HEK293T (cell line): ENCODE results near the gene NWD2.

Source experiments
- CTCF ChIA-PET: fragments of 350-600 bp; formaldehyde crosslinking; extraction: SDS; loops from one replicate; lab custom pipeline; 2021; ENCODE audit warnings: antibody characterized with exemption, inconsistent platforms; lab: Yijun Ruan, JAX
- POLR2A ChIA-PET: fragments of 350-600 bp; formaldehyde crosslinking; extraction: SDS; loops from one replicate; lab custom pipeline; 2020; ENCODE audit warnings: antibody characterized with exemption, inconsistent platforms; lab: Yijun Ruan, JAX
- DNase-seq: peaks from one replicate; pipeline ENCODE4 v3.0.0; 2012; ENCODE audit warnings: mixed read lengths; ENCODE audit errors: extremely low spot score
- ARNT ChIP-seq: fragments of 450-650 bp; IDR thresholded peaks from 2 replicates; pipeline ENCODE4 v1.6.1; 2017; ENCODE audit warnings: mild to moderate bottlenecking
- BHLHE40 ChIP-seq: fragments of 450-650 bp; IDR thresholded peaks from 2 replicates; pipeline ENCODE4 v1.6.1; 2016; ENCODE audit warnings: mild to moderate bottlenecking, moderate library complexity, borderline replicate concordance
- CTBP1 ChIP-seq: fragments of 450-650 bp; IDR thresholded peaks from 2 replicates; pipeline ENCODE4 v1.6.1; 2016; ENCODE audit warnings: borderline replicate concordance
- ELF4 ChIP-seq: fragments of 450-650 bp; IDR thresholded peaks from 2 replicates; pipeline ENCODE4 v1.6.1; 2017; ENCODE audit warnings: antibody characterized with exemption
- FOXA1 ChIP-seq: fragments of 450-650 bp; IDR thresholded peaks from 2 replicates; pipeline ENCODE4 v1.6.1; 2016; ENCODE audit warnings: mild to moderate bottlenecking
- FOXK2 ChIP-seq: fragments of 450-650 bp; IDR thresholded peaks from 2 replicates; pipeline ENCODE4 v1.6.1; 2016; ENCODE audit warnings: mild to moderate bottlenecking
- FOXM1 ChIP-seq: fragments of 450-650 bp; IDR thresholded peaks from 2 replicates; pipeline ENCODE4 v1.6.1; 2017; ENCODE audit warnings: mild to moderate bottlenecking, borderline replicate concordance
- HDGF ChIP-seq: fragments of 450-650 bp; IDR thresholded peaks from 2 replicates; pipeline ENCODE4 v1.6.1; 2017; ENCODE audit warnings: antibody characterized with exemption, borderline replicate concordance
- L3MBTL2 ChIP-seq: fragments of 450-650 bp; conservative IDR thresholded peaks from 2 replicates; pipeline ENCODE4 v1.6.1; 2016; ENCODE audit warnings: mild to moderate bottlenecking
- LEF1 ChIP-seq: fragments of 450-650 bp; IDR thresholded peaks from 2 replicates; pipeline ENCODE4 v1.6.1; 2017; ENCODE audit warnings: mild to moderate bottlenecking, borderline replicate concordance
- NFRKB ChIP-seq: fragments of 450-650 bp; IDR thresholded peaks from 2 replicates; pipeline ENCODE4 v1.6.1; 2016; ENCODE audit warnings: mild to moderate bottlenecking, moderate library complexity
- PKNOX1 ChIP-seq: fragments of 450-650 bp; IDR thresholded peaks from 2 replicates; pipeline ENCODE4 v1.6.1; 2016
- SP1 ChIP-seq: fragments of 450-650 bp; IDR thresholded peaks from 2 replicates; pipeline ENCODE4 v1.6.1; 2017
- SUZ12 ChIP-seq: fragments of 450-650 bp; IDR thresholded peaks from 2 replicates; pipeline ENCODE4 v1.6.1; 2016; ENCODE audit warnings: mild to moderate bottlenecking
- TARDBP ChIP-seq: fragments of 450-650 bp; IDR thresholded peaks from 2 replicates; pipeline ENCODE4 v1.6.1; 2016
- ZNF384 ChIP-seq: fragments of 450-650 bp; IDR thresholded peaks from 2 replicates; pipeline ENCODE4 v1.6.1; 2016

The NWD2 gene

DNA sequence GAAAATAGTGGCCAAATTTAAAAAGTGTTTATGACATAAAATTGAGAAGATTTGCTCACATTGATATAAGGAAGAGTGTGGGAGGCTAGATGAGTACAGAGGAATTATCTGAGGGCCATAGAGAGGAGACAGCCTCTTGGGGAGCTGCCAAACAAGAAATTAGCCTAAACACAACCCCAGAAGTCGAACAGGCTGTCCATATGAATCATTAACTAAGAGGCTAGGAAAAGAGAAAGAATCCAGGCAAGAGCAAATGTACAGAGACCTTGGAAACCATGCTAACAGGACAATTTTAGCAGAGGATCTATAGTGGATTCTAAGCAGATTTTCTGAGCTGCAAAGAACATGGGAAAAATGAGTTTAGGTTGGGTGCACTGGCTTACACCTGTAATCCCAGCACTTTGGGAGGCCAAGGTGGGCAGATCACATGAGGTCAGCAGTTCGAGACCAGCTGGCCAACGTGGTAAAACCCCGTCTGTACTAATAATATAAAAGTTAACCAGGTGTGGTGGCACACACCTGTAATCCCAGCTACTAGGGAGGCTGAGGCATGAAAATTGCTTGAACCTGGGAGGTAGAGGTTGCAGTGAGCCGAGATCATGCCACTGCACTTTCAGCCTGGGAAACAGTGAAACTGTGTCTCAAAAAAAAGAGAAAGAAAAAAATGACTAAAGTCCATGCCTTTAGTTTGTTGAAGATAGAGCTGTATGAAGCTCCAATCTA lies 76.1 kb downstream of the NWD2 start:
- no peak for DNase-seq
- ChIA-PET POLR2A (no interaction called here), CTCF (no interaction called here)
- no peak for TF ChIP-seq FOXA1

DNA sequence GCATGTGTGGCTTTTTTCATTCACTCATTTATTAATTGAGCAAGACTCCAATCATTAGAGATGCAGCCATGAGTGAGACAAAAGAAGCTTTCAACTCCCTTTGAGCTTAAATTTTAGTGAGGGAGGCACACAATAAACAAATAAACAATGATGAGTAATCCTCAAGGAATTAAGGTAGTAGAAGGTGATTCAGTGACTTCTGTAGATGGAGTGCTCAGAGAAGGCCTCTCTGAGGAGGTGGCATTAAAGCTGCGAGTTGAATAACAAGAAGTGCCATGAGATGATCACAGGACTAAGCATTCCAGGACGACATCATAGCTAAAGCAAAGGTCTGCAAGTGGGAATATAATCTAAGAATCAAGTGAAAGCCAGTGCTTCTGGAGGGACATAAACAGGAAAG lies 77.6 kb downstream of the NWD2 start:
- TF ChIP-seq SUZ12 (no peak), FOXA1 (no peak), CTBP1 (no peak), PKNOX1 (no peak), ARNT (no peak), FOXM1 (no peak), TARDBP (no peak), HDGF (no peak), ZNF384 (no peak), L3MBTL2 (no peak), SP1 (no peak), FOXK2 (no peak)
- POLR2A ChIA-PET: no interaction called here

GRCh38 chr4:37324546-37324945 lies 80.0 kb downstream of the NWD2 start:
- CTCF ChIA-PET: no interaction called here
- DNase-seq: no peak
- no peak for TF ChIP-seq CTBP1
- TF ChIP-seq ZNF384: no peak
- no peak for TF ChIP-seq NFRKB
- no peak for TF ChIP-seq TARDBP
- TF ChIP-seq FOXA1: no peak
- no peak for TF ChIP-seq SP1
- no peak for TF ChIP-seq SUZ12
- POLR2A ChIA-PET: no interaction called here

More for the DNA sequence above, 77.6 kb downstream of the NWD2 start:
- CTCF ChIA-PET: no interaction called here
- no peak for DNase-seq

GRCh38 chr4:37326852-37327251 lies 82.3 kb downstream of the NWD2 start:
- no peak for DNase-seq
- ChIA-PET CTCF (no interaction called here), POLR2A (no interaction called here)
- TF ChIP-seq FOXM1: no peak
- no peak for TF ChIP-seq PKNOX1
- TF ChIP-seq BHLHE40: no peak
- TF ChIP-seq L3MBTL2: no peak
- no peak for TF ChIP-seq CTBP1
- TF ChIP-seq ZNF384: no peak

- no peak for TF ChIP-seq BHLHE40
- TF ChIP-seq ARNT: no peak
- TF ChIP-seq L3MBTL2: no peak
- TF ChIP-seq PKNOX1: no peak
- no peak for TF ChIP-seq NFRKB
- TF ChIP-seq SP1: no peak
- TF ChIP-seq LEF1: no peak
- DNase-seq: no peak
- CTCF ChIA-PET: no interaction called here
- POLR2A ChIA-PET: no interaction called here
Observed at GRCh38 chr4:37338972-37339371, 94.4 kb downstream of the NWD2 start.

- CTCF ChIA-PET: interaction anchor here (0.7 kb wide), 1 partner anchor 524 kb away, joined by 3 read pairs; no protein-coding TSS in a partner anchor
- TF ChIP-seq CTBP1 (no peak), FOXM1 (no peak), NFRKB (no peak), BHLHE40 (no peak), SUZ12 (no peak), ELF4 (no peak), SP1 (no peak), PKNOX1 (no peak), ZNF384 (no peak), HDGF (no peak), LEF1 (no peak), ARNT (no peak), TARDBP (no peak), FOXA1 (no peak)
- POLR2A ChIA-PET: no interaction called here
- no peak for DNase-seq
Observed at GRCh38 chr4:37358748-37359147, 114.2 kb downstream of the NWD2 start.

DNA sequence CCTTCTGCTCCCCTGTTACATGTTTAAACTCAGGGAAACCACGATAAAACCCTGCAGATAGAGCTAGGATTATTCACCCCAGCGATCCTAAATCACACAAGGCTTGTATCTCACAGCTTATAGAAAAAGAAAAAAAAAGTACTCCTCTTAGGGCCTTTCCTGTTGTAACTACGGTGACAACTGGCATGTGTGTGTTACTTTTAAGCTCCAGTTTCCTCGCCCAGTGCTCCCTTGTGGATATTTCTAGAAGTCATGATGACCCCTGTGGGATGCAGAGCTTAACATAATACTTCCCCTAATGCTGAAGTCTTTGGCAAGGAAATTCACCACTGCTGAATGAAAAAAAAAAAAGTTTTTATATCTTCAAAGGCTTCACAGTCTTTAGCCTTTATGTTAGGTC lies 114.7 kb downstream of the NWD2 start:
- ChIA-PET POLR2A (no interaction called here), CTCF (interaction anchor here (0.7 kb wide), 1 partner anchor 524 kb away, joined by 3 read pairs; no protein-coding TSS in a partner anchor)
- no peak for DNase-seq
- TF ChIP-seq BHLHE40: no peak
- no peak for TF ChIP-seq SUZ12
- TF ChIP-seq SP1: no peak
- no peak for TF ChIP-seq PKNOX1
- no peak for TF ChIP-seq LEF1
- no peak for TF ChIP-seq L3MBTL2
- no peak for TF ChIP-seq HDGF
- TF ChIP-seq TARDBP: no peak
- no peak for TF ChIP-seq ARNT
- no peak for TF ChIP-seq NFRKB
- TF ChIP-seq FOXK2: no peak
- TF ChIP-seq FOXM1: no peak
- TF ChIP-seq ELF4: no peak
- no peak for TF ChIP-seq ZNF384
- no peak for TF ChIP-seq CTBP1
- no peak for TF ChIP-seq FOXA1
